ENCODE measurements around the gene LY9.

DNA sequence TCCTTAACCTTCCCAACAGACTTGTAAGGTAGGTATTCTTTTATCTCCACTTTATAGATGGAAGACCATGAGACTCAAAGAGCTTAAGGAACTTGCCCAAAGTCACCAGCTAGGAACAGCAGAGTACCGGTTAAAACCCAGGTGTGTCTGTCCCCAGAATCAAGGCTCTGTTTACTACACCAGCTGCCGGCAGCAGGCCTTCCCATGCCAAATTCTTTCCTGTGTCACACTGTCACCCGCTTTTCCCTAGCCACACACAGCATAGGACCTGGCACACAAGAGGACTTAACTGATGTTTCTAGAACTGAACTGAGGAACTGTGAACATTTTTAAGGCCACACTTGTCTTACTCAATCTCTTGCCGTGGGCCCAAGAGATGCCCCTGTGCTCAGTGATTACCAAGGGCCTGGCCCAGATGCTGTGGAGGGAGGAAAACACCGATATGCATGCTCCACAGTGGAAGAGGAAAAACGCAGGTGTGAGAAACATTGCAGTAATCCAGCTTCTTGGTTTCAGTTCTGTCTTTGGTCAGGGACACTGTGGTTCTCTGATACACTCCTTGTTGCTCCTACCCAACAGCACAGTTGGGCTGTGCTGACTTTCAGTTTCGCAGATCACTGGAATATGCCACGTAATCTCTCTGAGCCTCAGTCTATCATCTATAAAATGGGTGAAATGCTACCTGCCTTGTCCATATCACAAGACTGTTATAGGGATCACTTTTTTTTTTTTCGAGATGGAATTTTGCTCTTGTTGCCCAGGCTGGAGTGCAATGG lies 13.9 kb upstream of the LY9 start:
- TF ChIP-seq EZH2phosphoT487 (IDR thresholded peaks at IDR 0.05; ENCODE audit: unreplicated experiment) (no peak), EZH2 (IDR thresholded peaks at IDR 0.05; ENCODE audit: low read depth, unreplicated experiment) (no peak), POLR2AphosphoS5 (IDR thresholded peaks at IDR 0.05; ENCODE audit: low read depth) (no peak), ZNF114 (CRISPR knock-in tag; IDR thresholded peaks at IDR 0.05) (no peak)
- TF ChIP-seq, protein P1, sequence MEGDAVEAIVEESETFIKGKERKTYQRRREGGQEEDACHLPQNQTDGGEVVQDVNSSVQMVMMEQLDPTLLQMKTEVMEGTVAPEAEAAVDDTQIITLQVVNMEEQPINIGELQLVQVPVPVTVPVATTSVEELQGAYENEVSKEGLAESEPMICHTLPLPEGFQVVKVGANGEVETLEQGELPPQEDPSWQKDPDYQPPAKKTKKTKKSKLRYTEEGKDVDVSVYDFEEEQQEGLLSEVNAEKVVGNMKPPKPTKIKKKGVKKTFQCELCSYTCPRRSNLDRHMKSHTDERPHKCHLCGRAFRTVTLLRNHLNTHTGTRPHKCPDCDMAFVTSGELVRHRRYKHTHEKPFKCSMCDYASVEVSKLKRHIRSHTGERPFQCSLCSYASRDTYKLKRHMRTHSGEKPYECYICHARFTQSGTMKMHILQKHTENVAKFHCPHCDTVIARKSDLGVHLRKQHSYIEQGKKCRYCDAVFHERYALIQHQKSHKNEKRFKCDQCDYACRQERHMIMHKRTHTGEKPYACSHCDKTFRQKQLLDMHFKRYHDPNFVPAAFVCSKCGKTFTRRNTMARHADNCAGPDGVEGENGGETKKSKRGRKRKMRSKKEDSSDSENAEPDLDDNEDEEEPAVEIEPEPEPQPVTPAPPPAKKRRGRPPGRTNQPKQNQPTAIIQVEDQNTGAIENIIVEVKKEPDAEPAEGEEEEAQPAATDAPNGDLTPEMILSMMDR (conservative IDR thresholded peaks at IDR 0.05; ENCODE audit: low read depth in 2 of 2) = no peak
- TF ChIP-seq, protein P2, sequence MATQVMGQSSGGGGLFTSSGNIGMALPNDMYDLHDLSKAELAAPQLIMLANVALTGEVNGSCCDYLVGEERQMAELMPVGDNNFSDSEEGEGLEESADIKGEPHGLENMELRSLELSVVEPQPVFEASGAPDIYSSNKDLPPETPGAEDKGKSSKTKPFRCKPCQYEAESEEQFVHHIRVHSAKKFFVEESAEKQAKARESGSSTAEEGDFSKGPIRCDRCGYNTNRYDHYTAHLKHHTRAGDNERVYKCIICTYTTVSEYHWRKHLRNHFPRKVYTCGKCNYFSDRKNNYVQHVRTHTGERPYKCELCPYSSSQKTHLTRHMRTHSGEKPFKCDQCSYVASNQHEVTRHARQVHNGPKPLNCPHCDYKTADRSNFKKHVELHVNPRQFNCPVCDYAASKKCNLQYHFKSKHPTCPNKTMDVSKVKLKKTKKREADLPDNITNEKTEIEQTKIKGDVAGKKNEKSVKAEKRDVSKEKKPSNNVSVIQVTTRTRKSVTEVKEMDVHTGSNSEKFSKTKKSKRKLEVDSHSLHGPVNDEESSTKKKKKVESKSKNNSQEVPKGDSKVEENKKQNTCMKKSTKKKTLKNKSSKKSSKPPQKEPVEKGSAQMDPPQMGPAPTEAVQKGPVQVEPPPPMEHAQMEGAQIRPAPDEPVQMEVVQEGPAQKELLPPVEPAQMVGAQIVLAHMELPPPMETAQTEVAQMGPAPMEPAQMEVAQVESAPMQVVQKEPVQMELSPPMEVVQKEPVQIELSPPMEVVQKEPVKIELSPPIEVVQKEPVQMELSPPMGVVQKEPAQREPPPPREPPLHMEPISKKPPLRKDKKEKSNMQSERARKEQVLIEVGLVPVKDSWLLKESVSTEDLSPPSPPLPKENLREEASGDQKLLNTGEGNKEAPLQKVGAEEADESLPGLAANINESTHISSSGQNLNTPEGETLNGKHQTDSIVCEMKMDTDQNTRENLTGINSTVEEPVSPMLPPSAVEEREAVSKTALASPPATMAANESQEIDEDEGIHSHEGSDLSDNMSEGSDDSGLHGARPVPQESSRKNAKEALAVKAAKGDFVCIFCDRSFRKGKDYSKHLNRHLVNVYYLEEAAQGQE (IDR thresholded peaks at IDR 0.05; ENCODE audit: unreplicated experiment) = no peak

Data from GM23338 (cell line).